ENCODE results near the gene LIPC.

The LIPC gene

DNA sequence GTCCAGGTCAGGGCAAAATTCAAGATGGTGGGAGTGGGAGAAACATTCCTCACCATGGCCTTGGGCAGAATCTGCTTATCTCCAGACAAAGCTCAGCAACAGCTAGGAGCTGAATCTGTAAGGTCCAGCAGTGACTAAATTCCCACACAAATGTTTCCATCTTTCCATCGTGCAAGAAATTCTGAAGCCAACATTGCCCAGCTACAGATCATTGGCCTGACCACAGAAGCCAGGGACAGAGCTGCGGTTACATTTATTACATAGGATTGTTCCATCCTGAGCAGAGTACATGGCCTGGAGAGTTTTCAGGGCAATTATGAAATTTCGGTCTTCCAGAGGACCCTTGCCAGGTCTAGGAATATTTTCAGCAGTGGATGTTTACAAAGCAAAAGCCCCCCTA lies 100.3 kb downstream of the LIPC start:
- no peak for DNase-seq (ENCODE audit: low read depth in 1 of 2, low spot score in 1 of 2)

DNA sequence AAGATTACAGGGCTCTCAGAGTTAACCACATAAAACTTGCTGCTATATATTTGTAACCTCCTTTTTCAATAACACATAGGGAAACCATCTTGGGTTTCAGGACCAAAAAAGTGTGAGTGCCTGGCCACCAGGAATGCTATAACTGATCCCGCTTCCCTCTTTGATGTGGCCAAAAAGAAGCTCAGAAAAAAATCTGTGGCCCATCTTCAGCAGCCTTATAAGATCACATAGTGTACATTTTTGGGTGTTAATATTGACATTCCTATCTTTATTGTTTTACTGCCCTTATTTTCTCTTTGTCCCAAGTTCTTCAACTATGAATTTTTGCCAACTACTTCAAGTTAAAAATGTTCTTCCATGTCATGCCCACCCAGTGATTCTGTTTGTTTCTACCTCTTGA lies 102.8 kb downstream of the LIPC start:
- no peak for DNase-seq (ENCODE audit: low read depth in 1 of 2, low spot score in 1 of 2)

DNA sequence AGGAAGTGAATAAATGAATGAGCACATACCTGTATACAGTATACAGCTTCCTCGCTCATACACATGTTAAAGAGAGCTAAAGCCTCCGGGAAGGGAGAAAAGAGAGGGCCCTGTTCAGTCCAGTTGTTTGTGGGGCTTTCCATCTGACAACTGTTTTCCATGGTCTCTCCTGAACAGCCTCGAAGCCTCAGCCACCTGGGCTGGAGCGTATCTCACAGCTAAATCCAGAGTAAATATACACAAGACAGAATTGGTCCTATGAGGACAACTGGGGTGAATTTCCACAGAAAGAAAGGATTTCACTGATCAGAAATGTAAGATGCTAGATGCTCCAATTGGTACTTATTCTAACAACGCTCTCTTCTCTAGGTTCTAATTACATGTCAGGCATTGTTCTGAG lies 103.5 kb downstream of the LIPC start:
- no peak for DNase-seq (ENCODE audit: low read depth in 1 of 2, low spot score in 1 of 2)

DNA sequence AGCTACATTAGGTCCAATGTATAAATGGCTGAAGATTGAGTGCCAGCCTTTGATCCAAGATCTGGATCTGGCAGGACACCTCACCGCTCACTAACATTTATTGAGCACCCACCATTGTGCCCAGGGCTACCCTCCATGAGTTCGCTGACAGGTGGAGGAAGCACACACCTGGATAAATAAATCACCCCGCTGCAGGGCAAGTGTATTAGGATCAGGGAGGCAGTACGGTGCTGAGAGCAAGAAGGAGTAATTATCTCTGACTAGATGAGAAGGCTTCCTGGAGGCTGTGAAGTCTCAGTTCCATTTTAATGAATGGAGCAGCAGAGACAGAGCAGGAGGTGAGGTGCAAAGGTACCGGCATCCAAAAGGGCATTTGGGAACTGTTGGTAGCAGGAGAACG lies 104.1 kb downstream of the LIPC start:
- no peak for DNase-seq (ENCODE audit: low read depth in 1 of 2, low spot score in 1 of 2)

DNA sequence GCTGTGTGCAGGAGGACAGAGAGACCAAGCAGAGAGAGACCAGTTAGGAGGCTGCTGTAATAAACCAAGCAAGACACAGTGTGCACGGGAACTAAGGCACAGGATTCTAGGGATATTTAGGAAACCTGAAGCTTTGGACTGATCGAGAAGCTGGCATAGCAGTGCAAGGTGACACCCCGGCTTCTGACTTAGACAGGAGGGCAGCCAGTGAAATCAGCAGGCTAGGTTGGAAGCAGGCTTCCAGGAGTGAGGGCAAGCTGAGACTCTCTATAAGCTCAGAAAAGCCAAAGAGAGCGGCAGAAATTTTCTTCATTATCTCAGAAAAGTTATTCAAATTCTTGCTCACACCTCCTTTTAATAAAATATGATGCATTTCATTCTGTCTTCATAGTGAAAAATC lies 104.6 kb downstream of the LIPC start:
- no peak for DNase-seq (ENCODE audit: low read depth in 1 of 2, low spot score in 1 of 2)

DNA sequence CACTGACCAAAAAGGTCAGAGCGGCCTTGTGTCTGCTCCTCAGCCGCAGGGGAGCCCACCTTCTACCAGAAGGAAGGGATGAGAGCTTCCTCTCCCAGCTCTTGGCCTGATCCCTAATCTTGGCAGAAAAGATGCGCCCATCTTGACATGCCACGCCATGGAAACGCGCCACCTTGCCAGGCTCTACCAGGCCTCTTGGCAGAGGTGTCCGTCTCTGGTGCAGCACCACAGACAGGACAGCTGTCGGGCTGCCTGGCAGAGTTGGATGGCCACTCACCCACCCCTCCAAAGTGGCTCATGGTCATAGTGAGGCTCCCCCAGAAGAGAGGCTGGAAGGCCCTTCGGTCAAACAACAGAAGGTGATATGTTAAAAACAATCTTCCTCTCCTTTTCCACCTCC lies 105.2 kb downstream of the LIPC start:
- DNase-seq (ENCODE audit: low read depth in 1 of 2, low spot score in 1 of 2), result no peak

DNA sequence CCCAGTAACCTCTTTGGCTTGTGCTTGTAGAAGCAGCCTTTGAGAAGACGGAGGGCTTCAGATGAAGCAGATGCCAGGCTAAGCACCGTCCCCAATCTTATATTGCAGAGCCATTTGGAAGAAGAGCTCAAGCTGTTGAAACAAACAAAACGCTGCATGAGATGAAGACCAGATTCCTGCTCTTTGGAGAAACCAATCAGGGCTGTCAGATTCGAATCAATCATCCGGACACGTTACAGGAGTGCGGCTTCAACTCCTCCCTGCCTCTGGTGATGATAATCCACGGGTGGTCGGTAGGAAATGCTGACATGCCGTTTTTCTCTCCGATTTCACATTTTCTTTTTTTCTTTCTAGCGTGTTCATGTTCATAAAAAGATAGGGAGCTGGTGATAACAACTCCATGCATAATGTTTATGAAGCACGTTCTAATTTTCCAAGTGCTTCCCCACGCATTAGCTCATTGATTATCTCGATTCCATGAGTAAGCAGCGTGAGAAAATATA lies 106.5 kb downstream of the LIPC start:
- no peak for DNase-seq (ENCODE audit: low read depth in 1 of 2, low spot score in 1 of 2)

DNA sequence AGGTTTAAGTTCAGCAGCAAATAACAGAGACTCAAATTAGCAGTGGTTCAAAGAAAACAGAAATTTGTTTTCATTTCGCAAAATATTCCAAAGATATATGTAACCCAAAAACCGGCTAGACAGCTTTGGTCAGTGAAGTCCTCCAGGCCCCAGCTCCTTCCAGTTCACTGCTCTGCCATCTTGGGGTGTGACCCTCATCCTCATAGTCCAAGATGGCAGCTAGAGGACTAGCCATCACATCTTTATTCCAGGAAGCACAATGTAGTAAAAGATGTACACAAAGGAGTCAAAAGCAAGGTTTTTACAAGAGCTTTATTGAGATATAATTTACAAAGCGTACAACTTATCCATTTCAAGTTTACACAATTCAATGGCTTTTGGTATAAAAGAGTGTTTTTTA lies 107.1 kb downstream of the LIPC start:
- DNase-seq (ENCODE audit: low read depth in 1 of 2, low spot score in 1 of 2), result no peak

DNA sequence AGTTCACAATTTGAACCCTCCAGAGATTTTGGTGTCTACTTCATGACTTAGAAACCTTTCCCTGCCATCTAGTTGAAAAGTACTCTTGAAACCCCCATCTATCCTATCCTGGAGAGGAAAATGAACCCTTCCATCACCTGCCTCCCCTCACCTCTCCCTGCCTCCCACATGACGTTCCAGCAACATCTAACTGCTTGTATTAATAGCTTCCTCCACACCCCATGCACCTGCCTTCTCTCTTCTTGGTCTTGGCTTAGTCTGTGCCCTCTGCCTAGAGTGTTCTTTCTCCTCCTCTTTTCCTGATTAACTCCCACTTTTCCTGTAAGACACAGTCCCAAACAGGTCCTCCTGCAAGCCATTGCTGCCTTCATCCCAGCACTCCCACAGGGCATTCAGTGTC lies 107.8 kb downstream of the LIPC start:
- DNase-seq (ENCODE audit: low read depth in 1 of 2, low spot score in 1 of 2), result no peak

DNA sequence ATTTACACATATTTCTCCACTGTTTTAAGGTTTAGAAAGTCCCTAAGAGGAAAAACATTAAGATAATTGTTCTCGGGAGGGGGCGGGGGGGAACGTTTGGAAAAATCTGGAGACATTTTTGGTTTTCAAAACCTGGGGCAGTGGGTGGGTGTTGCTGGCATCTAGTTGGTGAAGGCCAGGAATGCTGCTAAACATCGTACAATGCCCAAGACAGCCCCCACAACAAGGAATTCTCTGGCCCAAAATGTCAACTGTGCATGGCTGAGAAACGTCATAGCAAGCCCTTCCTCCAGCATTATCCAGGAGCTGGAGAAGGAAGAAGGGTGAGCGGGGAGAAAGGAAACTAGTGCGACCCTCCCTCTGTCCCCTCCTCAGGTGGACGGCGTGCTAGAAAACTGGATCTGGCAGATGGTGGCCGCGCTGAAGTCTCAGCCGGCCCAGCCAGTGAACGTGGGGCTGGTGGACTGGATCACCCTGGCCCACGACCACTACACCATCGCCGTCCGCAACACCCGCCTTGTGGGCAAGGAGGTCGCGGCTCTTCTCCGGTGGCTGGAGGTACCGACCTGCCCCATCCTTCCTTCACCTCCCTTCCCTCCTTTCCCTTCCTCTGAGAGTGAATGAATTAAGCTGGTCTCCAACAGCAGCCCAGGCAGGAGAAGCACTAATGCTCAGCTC lies 109.8 kb downstream of the LIPC start:
- no peak for DNase-seq (ENCODE audit: low read depth in 1 of 2, low spot score in 1 of 2)

DNA sequence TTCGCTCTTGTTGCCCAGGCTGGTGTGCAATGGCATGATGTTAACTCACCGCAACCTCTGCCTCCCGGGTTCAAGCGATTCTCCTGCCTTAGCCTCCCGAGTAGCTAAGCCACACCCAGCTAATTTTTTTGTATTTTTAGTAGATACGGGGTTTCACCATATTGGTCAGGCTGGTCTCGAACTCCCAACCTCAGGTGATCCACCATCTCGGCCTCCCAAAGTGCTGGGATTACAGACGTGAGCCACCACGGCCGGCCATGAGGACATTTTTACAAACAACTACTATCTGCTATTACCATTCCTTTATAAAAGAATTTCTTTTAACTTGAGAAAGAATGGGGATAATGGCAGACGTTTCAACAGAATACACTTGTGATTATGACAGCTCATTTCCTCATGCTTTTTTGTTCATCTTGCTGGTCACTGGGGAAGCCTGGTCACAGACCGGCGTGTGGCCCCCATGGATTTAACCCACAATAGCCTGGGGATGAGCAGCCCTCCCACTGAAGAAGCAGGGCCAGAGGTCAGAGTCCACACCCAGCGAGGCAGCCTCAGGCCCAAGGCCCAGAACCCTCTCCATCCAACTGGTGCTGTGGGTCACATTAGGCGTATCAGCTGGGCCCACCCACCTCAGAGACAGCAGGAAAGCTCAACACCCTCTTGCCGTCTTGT lies 112.0 kb downstream of the LIPC start:
- no peak for DNase-seq (ENCODE audit: low read depth in 1 of 2, low spot score in 1 of 2)

DNA sequence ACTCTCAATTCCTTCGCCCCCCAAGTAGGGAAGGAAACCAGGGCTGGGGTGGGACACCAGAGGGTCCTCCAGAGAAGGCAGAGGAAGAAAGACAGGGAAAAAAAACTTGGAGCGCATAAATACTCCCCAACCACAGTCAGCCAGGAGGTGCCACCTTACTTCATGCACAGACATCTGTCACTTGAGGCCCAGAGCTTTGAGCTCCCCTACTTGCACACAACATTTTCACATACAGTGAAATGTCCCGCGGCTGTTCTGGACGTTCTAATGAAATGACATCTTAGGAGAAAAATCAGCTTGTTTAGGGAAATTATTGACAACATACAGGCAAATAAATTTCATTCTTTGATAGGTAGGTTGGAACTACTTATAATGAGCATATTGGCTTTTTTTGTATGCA lies 113.0 kb downstream of the LIPC start:
- DNase-seq (ENCODE audit: low read depth in 1 of 2, low spot score in 1 of 2), result no peak

DNA sequence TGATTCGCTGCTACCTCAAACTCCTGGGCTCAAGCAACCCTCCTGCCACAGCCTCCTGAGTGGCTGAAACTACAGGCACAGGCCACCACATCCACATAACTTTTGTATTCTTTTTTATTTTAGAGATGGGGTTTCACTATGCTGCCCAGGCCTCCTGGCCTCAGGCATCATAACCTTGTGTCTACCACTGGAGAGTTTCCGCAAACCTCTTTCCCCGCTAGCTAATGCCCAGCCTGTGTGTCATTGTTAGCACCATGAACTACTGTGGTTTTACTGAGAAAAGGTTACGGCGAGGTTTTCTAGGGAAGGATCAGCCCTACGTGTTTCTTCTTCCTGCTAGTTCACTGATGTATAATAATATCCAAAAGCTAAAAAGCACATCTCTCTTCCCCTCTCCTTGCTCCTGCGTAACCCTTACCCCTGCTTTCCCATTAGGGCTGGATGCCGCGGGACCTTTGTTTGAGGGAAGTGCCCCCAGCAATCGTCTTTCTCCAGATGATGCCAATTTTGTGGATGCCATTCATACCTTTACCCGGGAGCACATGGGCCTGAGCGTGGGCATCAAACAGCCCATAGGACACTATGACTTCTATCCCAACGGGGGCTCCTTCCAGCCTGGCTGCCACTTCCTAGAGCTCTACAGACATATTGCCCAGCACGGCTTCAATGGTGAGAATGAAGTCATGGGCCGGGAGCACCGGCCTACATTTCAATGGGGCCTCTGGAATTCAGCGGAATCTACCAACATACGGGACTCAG lies 113.7 kb downstream of the LIPC start:
- DNase-seq (ENCODE audit: low read depth in 1 of 2, low spot score in 1 of 2), result peak in 1 of 2 donors; percentile 7

DNA sequence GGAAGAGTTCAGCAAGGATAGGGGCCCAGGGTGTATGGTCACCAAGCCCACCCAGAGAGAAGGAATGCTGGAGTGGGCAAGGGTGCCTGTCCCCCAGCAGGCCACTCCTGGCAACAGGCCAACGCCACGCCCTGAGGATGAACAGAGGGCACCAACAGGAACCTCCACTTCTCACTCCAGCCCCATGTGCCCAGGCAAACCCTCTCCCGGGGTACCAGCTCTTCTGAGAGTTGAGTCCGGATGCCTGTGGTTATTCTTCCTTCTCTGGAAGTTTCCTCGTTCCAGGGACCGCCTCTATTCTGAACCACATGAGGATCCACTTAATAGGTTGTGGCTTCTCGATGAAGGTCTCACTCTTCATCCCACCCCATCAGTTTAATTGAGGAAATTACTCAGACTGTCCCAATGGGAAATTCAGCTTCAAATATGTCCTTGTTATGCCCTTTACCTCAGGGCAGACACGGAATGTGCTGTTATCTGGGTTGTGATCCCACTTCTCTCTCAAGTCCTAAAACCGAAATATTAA lies 114.3 kb downstream of the LIPC start:
- no peak for DNase-seq (ENCODE audit: low read depth in 1 of 2, low spot score in 1 of 2)

DNA sequence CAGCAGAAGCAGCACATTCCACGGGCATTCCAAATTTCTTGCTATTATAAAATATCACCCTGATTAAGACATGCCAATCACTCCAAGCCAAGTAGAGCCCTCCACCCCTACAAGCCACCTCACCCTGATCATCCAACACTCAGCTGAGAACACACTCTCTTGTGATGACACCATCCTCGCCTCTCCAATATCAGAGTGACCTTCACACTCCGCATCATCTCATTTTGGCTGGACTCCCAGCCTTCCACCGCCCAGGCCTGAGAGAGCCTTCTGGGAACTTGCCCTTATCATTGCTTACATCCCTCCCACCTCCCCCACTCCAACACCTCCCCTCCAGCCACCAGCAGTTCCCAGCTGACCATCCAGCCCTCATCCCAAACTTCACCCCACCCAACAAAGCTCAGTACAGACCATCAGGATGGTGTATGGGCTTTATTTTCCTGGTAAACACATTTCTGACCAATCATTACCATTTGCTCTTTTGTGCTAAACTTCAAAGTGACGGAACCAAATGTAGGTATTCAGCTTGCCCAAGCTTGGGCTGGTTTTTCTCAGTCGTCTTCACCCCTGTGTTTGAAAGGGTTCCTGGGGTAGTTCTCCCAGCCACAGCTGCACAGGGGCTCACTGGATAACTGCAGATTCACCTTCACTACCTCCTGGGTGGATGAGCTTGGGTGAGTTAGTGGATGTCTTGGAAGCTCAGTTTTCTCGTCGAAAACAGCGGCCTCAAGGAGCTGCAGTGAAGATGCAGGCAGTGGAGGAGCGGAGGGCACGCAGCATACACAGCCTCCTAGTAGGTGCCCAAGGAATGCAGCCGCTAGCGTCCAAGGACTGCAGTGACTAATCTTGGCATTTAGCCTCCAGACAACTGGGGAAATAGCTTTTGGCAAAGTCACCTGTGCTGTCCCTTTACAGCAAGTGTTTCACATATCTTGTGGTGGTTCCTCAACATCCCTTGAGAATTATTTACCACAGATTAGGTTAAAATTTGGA lies 115.1 kb downstream of the LIPC start:
- no peak for DNase-seq (ENCODE audit: low read depth in 1 of 2, low spot score in 1 of 2)

DNA sequence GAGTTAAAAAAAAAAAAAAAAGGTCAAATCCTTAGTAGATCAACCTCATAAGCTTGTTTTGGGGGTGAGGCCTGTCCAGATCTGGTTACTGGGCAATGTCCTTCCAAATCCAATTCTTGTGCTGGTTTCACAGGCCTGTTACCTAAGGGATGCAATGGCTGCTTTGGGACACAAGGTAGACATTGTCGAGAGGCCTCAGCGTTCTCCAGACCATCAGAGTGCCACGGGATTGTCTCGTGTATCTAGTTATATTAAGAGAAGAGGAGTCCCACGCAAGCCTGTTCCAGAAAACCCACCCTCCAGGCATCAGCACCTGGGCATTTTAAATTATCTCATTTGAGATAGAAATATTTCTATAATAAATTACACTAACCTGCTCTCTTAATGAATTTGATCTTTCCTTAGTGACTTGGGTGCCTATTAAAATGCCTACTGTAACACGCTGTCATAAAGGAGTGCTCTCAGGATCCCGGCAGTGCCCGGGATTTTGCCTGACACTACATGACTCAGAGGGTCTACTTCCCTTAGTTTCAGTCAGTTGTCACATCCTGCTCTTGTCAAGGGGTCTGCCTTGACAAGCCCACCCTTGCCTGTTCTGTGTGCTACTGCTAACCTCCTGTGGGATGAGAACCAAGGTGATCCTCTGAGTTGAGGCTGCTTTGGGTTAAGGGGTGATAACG lies 116.0 kb downstream of the LIPC start:
- DNase-seq (ENCODE audit: low read depth in 1 of 2, low spot score in 1 of 2), result no peak

DNA sequence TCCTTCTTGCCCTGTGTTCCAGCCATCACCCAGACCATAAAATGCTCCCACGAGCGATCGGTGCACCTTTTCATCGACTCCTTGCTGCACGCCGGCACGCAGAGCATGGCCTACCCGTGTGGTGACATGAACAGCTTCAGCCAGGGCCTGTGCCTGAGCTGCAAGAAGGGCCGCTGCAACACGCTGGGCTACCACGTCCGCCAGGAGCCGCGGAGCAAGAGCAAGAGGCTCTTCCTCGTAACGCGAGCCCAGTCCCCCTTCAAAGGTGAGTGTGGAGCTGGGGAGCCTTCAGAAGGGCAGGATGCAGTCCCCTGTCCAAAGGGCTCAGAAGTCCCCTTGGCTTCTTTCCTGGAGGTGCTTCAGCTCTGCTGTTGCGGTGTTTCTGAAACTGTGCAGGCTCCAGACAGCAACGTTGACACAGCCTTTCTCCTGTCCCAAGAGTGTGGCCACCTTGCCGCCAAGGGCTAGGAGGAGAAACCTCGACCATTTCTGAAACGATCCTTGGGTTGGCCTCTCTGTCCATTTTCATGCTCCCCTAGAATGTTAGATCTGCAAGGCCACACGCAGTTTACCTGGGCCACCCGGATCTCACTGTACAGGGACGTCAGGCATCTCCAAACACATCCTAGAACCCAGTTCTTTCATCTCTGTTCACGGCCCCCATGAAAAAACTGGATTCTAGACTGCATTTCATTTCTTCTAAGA lies 116.7 kb downstream of the LIPC start:
- no peak for DNase-seq (ENCODE audit: low read depth in 1 of 2, low spot score in 1 of 2)

DNA sequence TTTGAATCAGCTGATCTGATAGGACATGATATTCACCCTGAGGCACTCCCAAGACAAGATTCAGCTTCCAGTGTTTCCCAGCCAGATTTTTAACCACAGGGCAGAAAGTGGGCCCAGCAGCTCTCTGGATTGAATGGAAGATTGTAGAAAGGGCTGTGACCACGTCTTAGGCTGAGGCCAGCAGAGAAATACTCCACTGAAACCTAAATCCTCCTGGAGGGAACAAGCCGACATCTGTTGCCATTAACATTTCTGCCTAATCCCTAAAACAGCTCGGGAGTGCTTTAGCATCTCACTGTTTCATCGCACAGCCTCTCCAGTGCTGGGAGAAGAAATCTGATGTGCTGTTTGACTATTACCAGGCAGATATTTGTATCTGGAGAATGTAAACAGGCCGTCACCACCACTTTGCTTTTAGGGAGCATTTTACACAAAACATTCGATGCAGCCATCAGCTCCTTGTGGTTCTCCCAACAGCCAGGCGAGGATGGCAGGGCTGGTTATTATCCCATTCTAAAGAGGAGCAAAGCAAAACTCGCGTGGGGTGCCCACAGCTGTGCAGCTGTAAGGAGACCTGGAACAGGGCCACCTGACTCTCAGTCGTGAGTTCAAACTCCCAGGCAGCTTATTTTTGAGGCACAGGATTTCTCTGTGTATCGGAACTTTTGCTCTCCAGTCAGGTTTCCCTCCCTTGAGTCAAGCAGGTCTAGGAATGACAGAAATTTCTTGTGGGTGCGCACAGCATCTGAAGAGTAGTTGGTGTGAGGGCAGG lies 117.4 kb downstream of the LIPC start:
- no peak for DNase-seq (ENCODE audit: low read depth in 1 of 2, low spot score in 1 of 2)

DNA sequence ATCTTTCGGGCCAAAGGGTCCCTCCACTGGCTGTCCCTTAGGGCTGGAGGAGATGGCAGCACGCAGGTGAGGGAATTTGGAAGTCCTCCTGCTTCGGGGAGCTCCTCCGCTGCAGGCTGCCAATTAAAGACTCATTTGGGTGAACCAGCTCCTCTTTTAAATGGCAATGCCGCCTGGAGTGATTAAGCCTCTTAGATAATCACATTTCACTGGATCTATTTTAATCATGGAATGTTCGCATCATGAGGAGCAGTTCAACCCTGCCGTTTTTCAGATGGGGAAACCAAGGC lies 117.9 kb downstream of the LIPC start:
- no peak for DNase-seq (ENCODE audit: low read depth in 1 of 2, low spot score in 1 of 2)

Data from activated CD4-positive, alpha-beta T cell treated with anti-CD3 and anti-CD28 coated beads, Interleukin-2, amount 50 U/mL, for 24 hours (primary cell).